ENCODE results near the gene MCF2L2.

DNA sequence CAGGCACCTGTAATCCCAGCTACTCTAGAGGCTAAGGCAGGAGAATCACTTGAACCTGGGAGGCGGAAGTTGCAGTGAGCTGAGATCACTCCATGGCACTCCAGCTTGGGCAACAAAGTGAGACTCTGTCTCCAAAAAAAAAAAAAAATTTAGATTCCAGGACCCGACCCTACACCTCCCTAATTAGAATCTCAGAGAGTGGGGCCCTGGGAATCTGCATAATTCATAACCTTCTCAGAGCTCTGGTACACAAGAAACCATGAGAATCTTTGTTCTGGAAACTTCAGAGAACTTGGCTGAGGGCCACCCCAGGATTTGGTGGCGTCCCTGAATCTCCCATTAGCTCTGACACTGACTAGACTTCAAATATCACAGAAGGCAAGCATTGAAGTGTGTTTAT is 143.8 kb downstream of the MCF2L2 start:
- TF ChIP-seq NFE2L2 (IDR thresholded peaks at IDR 0.05; ENCODE audit: low read length) (no peak), MEIS2 (CRISPR knock-in tag; IDR thresholded peaks at IDR 0.05) (no peak), ZIK1 (CRISPR knock-in tag; IDR thresholded peaks at IDR 0.05; ENCODE audit: borderline replicate concordance, low read depth) (no peak), ZNF766 (CRISPR knock-in tag; IDR thresholded peaks at IDR 0.05; ENCODE audit: borderline replicate concordance) (no peak)
- TF ChIP-seq, protein P1, sequence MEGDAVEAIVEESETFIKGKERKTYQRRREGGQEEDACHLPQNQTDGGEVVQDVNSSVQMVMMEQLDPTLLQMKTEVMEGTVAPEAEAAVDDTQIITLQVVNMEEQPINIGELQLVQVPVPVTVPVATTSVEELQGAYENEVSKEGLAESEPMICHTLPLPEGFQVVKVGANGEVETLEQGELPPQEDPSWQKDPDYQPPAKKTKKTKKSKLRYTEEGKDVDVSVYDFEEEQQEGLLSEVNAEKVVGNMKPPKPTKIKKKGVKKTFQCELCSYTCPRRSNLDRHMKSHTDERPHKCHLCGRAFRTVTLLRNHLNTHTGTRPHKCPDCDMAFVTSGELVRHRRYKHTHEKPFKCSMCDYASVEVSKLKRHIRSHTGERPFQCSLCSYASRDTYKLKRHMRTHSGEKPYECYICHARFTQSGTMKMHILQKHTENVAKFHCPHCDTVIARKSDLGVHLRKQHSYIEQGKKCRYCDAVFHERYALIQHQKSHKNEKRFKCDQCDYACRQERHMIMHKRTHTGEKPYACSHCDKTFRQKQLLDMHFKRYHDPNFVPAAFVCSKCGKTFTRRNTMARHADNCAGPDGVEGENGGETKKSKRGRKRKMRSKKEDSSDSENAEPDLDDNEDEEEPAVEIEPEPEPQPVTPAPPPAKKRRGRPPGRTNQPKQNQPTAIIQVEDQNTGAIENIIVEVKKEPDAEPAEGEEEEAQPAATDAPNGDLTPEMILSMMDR (CRISPR knock-in tag; IDR thresholded peaks at IDR 0.05) = no peak
- TF ChIP-seq, protein P2, sequence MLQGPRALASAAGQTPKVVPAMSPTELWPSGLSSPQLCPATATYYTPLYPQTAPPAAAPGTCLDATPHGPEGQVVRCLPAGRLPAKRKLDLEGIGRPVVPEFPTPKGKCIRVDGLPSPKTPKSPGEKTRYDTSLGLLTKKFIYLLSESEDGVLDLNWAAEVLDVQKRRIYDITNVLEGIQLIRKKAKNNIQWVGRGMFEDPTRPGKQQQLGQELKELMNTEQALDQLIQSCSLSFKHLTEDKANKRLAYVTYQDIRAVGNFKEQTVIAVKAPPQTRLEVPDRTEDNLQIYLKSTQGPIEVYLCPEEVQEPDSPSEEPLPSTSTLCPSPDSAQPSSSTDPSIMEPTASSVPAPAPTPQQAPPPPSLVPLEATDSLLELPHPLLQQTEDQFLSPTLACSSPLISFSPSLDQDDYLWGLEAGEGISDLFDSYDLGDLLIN (CRISPR knock-in tag; IDR thresholded peaks at IDR 0.05; ENCODE audit: borderline replicate concordance) = no peak

Measured in HepG2 (cell line).